Measurements from ENCODE around the gene MTOR.
"Not testable (repeated sequence)": the region's sequence is repeated elsewhere in the genome, so short reads cannot be mapped to it uniquely, and the experiment has no call there.

The MTOR gene

GRCh38 chr1:11144570-11145256 is 117.6 kb downstream of the MTOR start:
- DNase-seq: no peak

- DNase-seq: no peak
Measured at GRCh38 chr1:11143907-11144306, 118.4 kb downstream of the MTOR start.

- no peak for DNase-seq
Measured at GRCh38 chr1:11143401-11143800, 119.0 kb downstream of the MTOR start.

- DNase-seq: no peak
Measured at GRCh38 chr1:11142618-11143391, 119.5 kb downstream of the MTOR start.

GRCh38 chr1:11138952-11139351 is 123.4 kb downstream of the MTOR start:
- no peak for DNase-seq

GRCh38 chr1:11138029-11138428 is 124.3 kb downstream of the MTOR start:
- no peak for DNase-seq

- no peak for DNase-seq
Measured at GRCh38 chr1:11134898-11135266, 127.5 kb downstream of the MTOR start.

GRCh38 chr1:11134251-11134897 is 128.0 kb downstream of the MTOR start:
- no peak for DNase-seq

- DNase-seq: no peak
Measured at GRCh38 chr1:11132563-11133293, 129.6 kb downstream of the MTOR start.

GRCh38 chr1:11131816-11132215 is 130.5 kb downstream of the MTOR start:
- DNase-seq: no peak

GRCh38 chr1:11130406-11130805 is 131.9 kb downstream of the MTOR start:
- DNase-seq: no peak

- DNase-seq: no peak
Measured at GRCh38 chr1:11129649-11130390, 132.5 kb downstream of the MTOR start.

- no peak for DNase-seq
Measured at GRCh38 chr1:11126569-11126968, 135.8 kb downstream of the MTOR start.

- no peak for DNase-seq
Measured at GRCh38 chr1:11125931-11126330, 136.4 kb downstream of the MTOR start.

GRCh38 chr1:11124965-11125364 is 137.4 kb downstream of the MTOR start:
- no peak for DNase-seq

GRCh38 chr1:11116318-11116717 is 146.0 kb downstream of the MTOR start:
- no peak for DNase-seq

- no peak for DNase-seq
Measured at GRCh38 chr1:11114966-11115365, 147.4 kb downstream of the MTOR start.

- DNase-seq: no peak
Measured at GRCh38 chr1:11109047-11109760, 153.1 kb downstream of the MTOR start.

- DNase-seq: no peak
Measured at GRCh38 chr1:11107599-11107998, 154.8 kb downstream of the MTOR start.

- no peak for DNase-seq
Measured at GRCh38 chr1:11105586-11105985, 156.8 kb downstream of the MTOR start.

- DNase-seq: no peak
Measured at GRCh38 chr1:11101347-11101746, 161.0 kb downstream of the MTOR start.

- not testable (repeated sequence) for DNase-seq
Measured at GRCh38 chr1:11100806-11101205, 161.5 kb downstream of the MTOR start.
